GM18951 (cell line): ENCODE results near the gene SRY.
"Not testable (repeated sequence)": the region's sequence is repeated elsewhere in the genome, so short reads cannot be mapped to it uniquely, and the experiment has no call there.

Source experiments
- POLR2A ChIP-seq: IDR thresholded peaks from 4 replicates; pipeline ENCODE4 v1.6.1; 2011; ENCODE audit warnings: mild to moderate bottlenecking; ENCODE audit not compliant: insufficient read length, insufficient read depth; ENCODE audit errors: extremely low read depth
- in situ Hi-C: fragments of 300-500 bp; cut with MboI; formaldehyde crosslinking; loops from one replicate; pipeline ENCODE4 v1.12.0; 2022; ENCODE audit warnings: low sequenced_read_pairs, mixed read lengths, inconsistent platforms; ENCODE audit not compliant: unreplicated experiment

The SRY gene

DNA sequence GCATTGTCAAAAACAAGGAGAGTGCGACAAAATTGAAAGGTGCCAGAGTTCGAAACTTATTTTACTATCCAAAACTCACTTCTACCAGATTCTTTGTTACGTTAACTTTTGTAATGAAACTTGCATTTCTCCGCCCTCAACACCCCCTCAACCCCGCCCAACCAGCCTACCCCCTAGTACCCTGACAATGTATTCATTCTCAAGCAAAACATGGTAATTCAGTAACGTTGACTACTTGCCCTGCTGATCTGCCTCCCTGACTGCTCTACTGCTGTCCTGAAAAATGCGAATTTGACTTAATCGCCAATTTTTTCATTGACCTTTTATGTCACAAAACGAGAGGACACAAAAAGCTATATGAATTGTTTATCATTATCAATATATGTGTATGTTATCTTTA is at the start of gene SRY:
Gene SRY (minus strand): TSS at position 83 of the 400 bp plus-strand sequence. CDS start 79 bp downstream, at position 4.
- in situ Hi-C loops = no loop called here
- no peak for TF ChIP-seq POLR2A

DNA sequence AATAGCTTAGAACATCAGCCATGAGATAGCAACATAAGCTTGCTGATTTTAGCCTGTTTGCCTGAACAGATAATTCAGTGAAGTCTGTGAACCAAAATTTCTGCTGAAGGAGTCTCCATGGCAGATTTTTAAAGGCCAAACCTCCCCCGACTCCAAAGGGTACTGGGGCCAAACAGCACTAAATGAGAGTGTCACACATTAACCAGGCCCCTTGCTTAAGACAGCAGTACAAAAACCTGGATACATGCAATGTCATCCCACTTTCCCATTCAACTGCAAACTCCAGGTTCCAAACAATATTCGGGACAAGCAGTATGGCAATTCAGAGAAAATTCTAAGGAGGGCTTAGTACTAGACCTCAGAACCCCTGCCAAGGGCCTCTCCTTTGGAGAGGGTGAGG is 49.6 kb upstream of the SRY start:
- no peak for TF ChIP-seq POLR2A
- in situ Hi-C loops = no loop called here

- in situ Hi-C loops = no loop called here
- no peak for TF ChIP-seq POLR2A
Measured at GRCh38 chrY:2835230-2835629, 47.7 kb upstream of the SRY start.

GRCh38 chrY:2828497-2828896 is 41.0 kb upstream of the SRY start:
- in situ Hi-C loops = no loop called here
- TF ChIP-seq POLR2A = no peak

- no peak for TF ChIP-seq POLR2A
- in situ Hi-C loops = no loop called here
Measured at GRCh38 chrY:2824471-2824870, 37.0 kb upstream of the SRY start.

DNA sequence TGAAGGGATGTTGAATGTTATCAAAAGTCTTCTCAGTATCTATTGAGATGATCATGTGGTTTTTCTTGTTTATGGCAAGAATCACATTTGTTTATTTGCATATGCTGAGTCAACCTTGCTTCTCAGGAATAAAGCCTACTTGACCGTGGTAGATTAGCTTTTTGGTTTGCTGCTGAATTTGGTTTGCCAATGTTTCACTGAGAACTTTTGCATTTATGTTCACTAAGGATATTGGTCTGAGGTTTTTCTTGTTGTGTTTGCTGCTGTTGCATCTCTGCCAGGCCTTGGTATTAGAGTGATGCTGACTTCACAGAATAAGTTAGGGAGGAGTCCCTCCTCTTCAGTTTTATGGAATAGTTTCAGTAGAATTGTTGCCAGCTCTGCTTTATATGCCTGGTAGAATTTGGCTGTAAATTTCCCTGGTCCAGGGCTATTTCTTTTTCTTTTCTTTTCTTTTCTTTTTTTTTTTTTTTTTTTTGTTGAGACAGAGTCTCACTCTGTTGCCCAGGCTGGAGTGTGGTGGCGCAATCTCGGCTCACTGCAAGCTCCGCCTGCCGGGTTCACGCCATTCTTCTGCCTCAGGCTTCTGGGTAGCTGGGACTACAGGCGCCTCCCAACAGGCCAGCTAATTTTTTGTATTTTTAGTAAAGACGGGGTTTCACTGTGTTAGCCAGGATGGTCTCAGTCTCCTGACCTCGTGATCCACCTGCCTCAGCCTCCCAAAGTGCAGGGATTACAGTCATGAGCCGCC is 29.8 kb upstream of the SRY start:
- in situ Hi-C loops = not testable (repeated sequence)

DNA sequence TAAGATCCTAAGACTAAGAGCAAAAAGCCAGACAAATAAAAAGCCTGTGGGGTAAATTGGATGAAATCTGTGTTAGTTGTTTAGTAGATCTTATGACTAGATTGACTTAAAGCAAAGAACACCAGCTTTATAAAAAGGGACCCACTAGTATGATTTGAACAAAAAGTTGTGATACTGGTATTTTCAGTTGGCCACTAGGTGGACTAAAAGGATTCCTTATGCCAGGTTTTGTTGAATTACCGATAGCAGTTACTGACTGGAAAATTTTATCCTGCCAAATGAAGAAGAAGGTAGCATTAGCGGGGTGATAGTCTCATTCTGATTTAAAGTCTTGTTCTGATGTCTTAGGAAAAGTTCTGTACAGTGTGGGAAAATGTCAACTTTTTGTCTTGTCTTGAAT is 12.8 kb upstream of the SRY start:
- no peak for TF ChIP-seq POLR2A
- in situ Hi-C loops = no loop called here

GRCh38 chrY:2797991-2798390 is 10.5 kb upstream of the SRY start:
- in situ Hi-C loops = no loop called here
- TF ChIP-seq POLR2A = no peak

- TF ChIP-seq POLR2A = no peak
- in situ Hi-C loops = no loop called here
Measured at GRCh38 chrY:2796977-2797523, 9.6 kb upstream of the SRY start.

DNA sequence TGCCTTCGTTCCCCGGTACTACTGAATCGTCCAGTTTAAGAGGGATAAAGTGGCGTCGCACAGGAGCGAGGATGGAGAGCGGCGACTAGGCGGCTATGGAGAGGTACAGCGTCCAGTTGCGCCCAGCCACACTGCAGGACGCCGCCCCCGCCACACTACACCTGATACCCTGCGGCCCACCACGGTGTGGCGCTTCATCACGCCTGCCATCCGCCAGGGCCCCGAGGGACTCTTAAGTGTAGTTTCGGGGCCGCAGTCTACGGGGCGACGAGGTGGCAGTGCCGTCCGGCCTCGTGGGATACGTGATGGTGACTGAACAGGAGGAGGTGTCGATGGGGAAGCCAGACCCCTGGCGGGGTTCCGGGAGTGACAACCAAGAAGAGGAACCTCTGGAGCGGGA is 2.3 kb upstream of the SRY start:
- in situ Hi-C loops = no loop called here
- no peak for TF ChIP-seq POLR2A

GRCh38 chrY:2786876-2787512 is 488 bp downstream of the SRY start:
- in situ Hi-C loops = no loop called here
- TF ChIP-seq POLR2A = no peak
